NT2/D1 (cell line): ENCODE results near the gene DDX47.

Experiments
- SUZ12 ChIP-seq: IDR thresholded peaks from 2 replicates; pipeline ENCODE4 v1.6.1; 2011; ENCODE audit not compliant: insufficient read length, insufficient read depth; ENCODE audit errors: extremely low read depth
- YY1 ChIP-seq: IDR thresholded peaks from 2 replicates; pipeline ENCODE4 v1.6.1; 2011; ENCODE audit not compliant: insufficient read length, insufficient read depth
- ZNF274 ChIP-seq: IDR thresholded peaks from 2 replicates; pipeline ENCODE4 v1.6.1; 2011; ENCODE audit warnings: mild to moderate bottlenecking, low read depth, low read length

DNA sequence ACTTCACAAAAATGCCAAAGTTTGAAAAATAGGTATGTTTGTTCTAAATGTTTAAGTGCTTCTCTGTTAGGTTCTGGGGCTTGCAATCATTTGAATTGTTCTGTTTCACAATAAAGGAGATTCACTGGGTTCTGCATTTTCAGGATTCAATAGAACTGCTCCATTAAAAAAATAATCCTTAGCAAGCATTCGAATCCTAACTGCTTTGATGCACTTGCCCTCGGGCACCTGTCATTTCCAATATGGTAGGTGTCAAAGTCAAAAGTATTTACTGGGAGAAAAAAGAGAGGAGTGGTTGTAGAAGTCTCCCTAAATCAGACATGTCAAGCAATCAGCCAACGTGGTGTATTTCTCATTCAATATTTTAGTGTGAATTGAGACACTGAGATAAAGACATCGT, 22.2 kb upstream of the DDX47 start:
- TF ChIP-seq SUZ12 (no peak), YY1 (no peak), ZNF274 (no peak)
